BE2C (cell line): ENCODE results near the gene SNX12. TPM values are rescaled to one million over a fixed set of nuclear protein-coding genes. Genes with fewer than 3 reads are reported as not detected.
A peak's percentile ranks its signal among the peaks of the same experiment; 100 is the strongest.

Source experiments
- DNase-seq: peaks from one replicate; pipeline ENCODE4 v3.0.0-alpha.2; 2020
- H3K27me3 ChIP-seq: fragments of 250-450 bp; sonication (Bioruptor Pico); 2 replicates; pipeline ENCODE4 v1.5.1; 2020; ENCODE audit warnings: mild to moderate bottlenecking
- H3K36me3 ChIP-seq: fragments of 250-450 bp; sonication (Bioruptor Pico); 2 replicates; pipeline ENCODE4 v1.5.1; 2020; ENCODE audit warnings: mild to moderate bottlenecking
- H3K4me1 ChIP-seq: fragments of 250-450 bp; sonication (Bioruptor Pico); 2 replicates; pipeline ENCODE4 v1.5.1; 2020
- H3K4me3 ChIP-seq: 2 replicates; pipeline ENCODE4 v1.5.1; 2011; ENCODE audit warnings: low read depth, low read length
- H3K9me3 ChIP-seq: fragments of 250-450 bp; sonication (Bioruptor Pico); 2 replicates; pipeline ENCODE4 v1.5.1; 2020
- CTCF ChIP-seq: IDR thresholded peaks from 2 replicates; pipeline ENCODE4 v1.5.1; 2012; ENCODE audit warnings: mild to moderate bottlenecking, low read depth, low read length
- polyA plus RNA-seq: library from polyadenylated mRNA; unstranded; fragments of >200 nt; gene quantifications from one replicate; pipeline ENCODE4 v1.2.1, GENCODE V29; 2012; ENCODE audit warnings: low read depth, missing spikeins; ENCODE audit not compliant: insufficient read length, insufficient read depth

Gene SNX12
- polyA plus RNA-seq, result 64.0 TPM

GRCh38 chrX:71068044-71068918, at the start of gene SNX12:
Gene SNX12, minus strand, starts transcription at chrX:71068334. Its CDS starts 28 bp downstream, at chrX:71068306.
- no peak for TF ChIP-seq CTCF
- H3K4me1 ChIP-seq, result no peaks in the 10 kb centered on the region
- no peaks in the 10 kb centered on the region for H3K36me3 ChIP-seq
- H3K9me3 ChIP-seq, result no peaks in the 10 kb centered on the region
- no peaks in the 10 kb centered on the region; the same call in 1 of the 2 replicates for H3K27me3 ChIP-seq
- H3K4me3 ChIP-seq, result peak within 1 kb of the TSS; percentile 84
- peak; percentile 89 for DNase-seq

GRCh38 chrX:71117358-71117757, 49.2 kb upstream of the SNX12 start:
- TF ChIP-seq CTCF, result no peak
- Histone ChIP-seq H3K27me3 (no peaks in the 10 kb centered on the region), H3K4me3 (no peak overlapping the region; the same call in 1 of the 2 replicates), H3K4me1 (no peaks in the 10 kb centered on the region), H3K36me3 (peaks cover 9% of the 10 kb centered on the region), H3K9me3 (no peaks in the 10 kb centered on the region)
- DNase-seq, result no peak

GRCh38 chrX:71111921-71112431, 43.8 kb upstream of the SNX12 start:
- DNase-seq, result no peak
- no peaks in the 10 kb centered on the region for H3K9me3 ChIP-seq
- H3K4me1 ChIP-seq, result peaks cover 8% of the 10 kb centered on the region
- TF ChIP-seq CTCF, result no peak
- H3K36me3 ChIP-seq, result no peaks in the 10 kb centered on the region
- H3K4me3 ChIP-seq, result no peak overlapping the region
- no peaks in the 10 kb centered on the region for H3K27me3 ChIP-seq

GRCh38 chrX:71111141-71111843, 43.2 kb upstream of the SNX12 start, which contains the start of gene IL2RG:
Gene IL2RG, minus strand, starts transcription at chrX:71111577. Its CDS starts 38 bp downstream, at chrX:71111539.
- Histone ChIP-seq H3K4me3 (no peak within 1 kb of the TSS), H3K36me3 (no peaks in the 10 kb centered on the region), H3K4me1 (peaks cover 8% of the 10 kb centered on the region), H3K27me3 (no peaks in the 10 kb centered on the region), H3K9me3 (no peaks in the 10 kb centered on the region)
- DNase-seq, result no peak
- no peak for TF ChIP-seq CTCF

- H3K4me3 ChIP-seq, result no peak overlapping the region
- peaks cover 10% of the 10 kb centered on the region for H3K4me1 ChIP-seq
- H3K36me3 ChIP-seq, result no peaks in the 10 kb centered on the region
- H3K27me3 ChIP-seq, result no peaks in the 10 kb centered on the region
- H3K9me3 ChIP-seq, result no peaks in the 10 kb centered on the region
- TF ChIP-seq CTCF, result no peak
- no peak for DNase-seq
These were observed 40.9 kb upstream of the SNX12 start for GRCh38 chrX:71109051-71109450.
